ENCODE data around the gene TRIM32. TPM values are rescaled to one million over a fixed set of nuclear protein-coding genes. Genes with fewer than 3 reads are reported as not detected.

The TRIM32 gene
- total RNA-seq, 1 donor from 2014 or later: 12.8 TPM

- no peak for DNase-seq (ENCODE audit: extremely low spot score in 2 of 2)
- no peaks in the 10 kb centered on the region for H3K4me1 ChIP-seq
- H3K36me3 ChIP-seq: no peaks in the 10 kb centered on the region
- TF ChIP-seq CTCF (IDR thresholded peaks at IDR 0.05) (no peak), POLR2AphosphoS5 (IDR thresholded peaks at IDR 0.05; ENCODE audit: insufficient read depth in 1 of 2, low read depth in 1 of 2) (no peak), POLR2A (IDR thresholded peaks at IDR 0.05) (no peak)
- H3K4me3 ChIP-seq: no peak overlapping the region
- H3K27me3 ChIP-seq: no peaks in the 10 kb centered on the region
- intact Hi-C loops (cut with DNase I): no loop called here
- H3K27ac ChIP-seq: no peak overlapping the region
- no peaks in the 10 kb centered on the region for H3K9me3 ChIP-seq
Measured at GRCh38 chr9:116720111-116720510, 33.0 kb downstream of the TRIM32 start.

- H3K27ac ChIP-seq: no peak overlapping the region
- no peaks in the 10 kb centered on the region for H3K27me3 ChIP-seq
- intact Hi-C loops (cut with DNase I): no loop called here
- no peak overlapping the region for H3K4me3 ChIP-seq
- no peaks in the 10 kb centered on the region for H3K9me3 ChIP-seq
- H3K4me1 ChIP-seq: no peaks in the 10 kb centered on the region
- H3K36me3 ChIP-seq: no peaks in the 10 kb centered on the region
- TF ChIP-seq POLR2A (IDR thresholded peaks at IDR 0.05) (no peak), POLR2AphosphoS5 (IDR thresholded peaks at IDR 0.05; ENCODE audit: insufficient read depth in 1 of 2, low read depth in 1 of 2) (no peak), CTCF (IDR thresholded peaks at IDR 0.05) (no peak)
- DNase-seq (ENCODE audit: extremely low spot score in 2 of 2): no peak
Measured at GRCh38 chr9:116721411-116721810, 34.3 kb downstream of the TRIM32 start.

GRCh38 chr9:116721944-116722343 is 34.8 kb downstream of the TRIM32 start:
- intact Hi-C loops (cut with DNase I): no loop called here
- Histone ChIP-seq H3K4me1 (no peaks in the 10 kb centered on the region), H3K36me3 (no peaks in the 10 kb centered on the region), H3K27me3 (no peaks in the 10 kb centered on the region), H3K9me3 (no peaks in the 10 kb centered on the region), H3K4me3 (no peak overlapping the region), H3K27ac (no peak overlapping the region)
- DNase-seq (ENCODE audit: extremely low spot score in 2 of 2): no peak
- TF ChIP-seq POLR2A (IDR thresholded peaks at IDR 0.05) (no peak), POLR2AphosphoS5 (IDR thresholded peaks at IDR 0.05; ENCODE audit: insufficient read depth in 1 of 2, low read depth in 1 of 2) (no peak), CTCF (IDR thresholded peaks at IDR 0.05) (no peak)

- intact Hi-C loops (cut with DNase I): no loop called here
- Histone ChIP-seq H3K9me3 (no peaks in the 10 kb centered on the region), H3K4me1 (no peaks in the 10 kb centered on the region), H3K27ac (no peak overlapping the region), H3K36me3 (no peaks in the 10 kb centered on the region), H3K4me3 (no peak overlapping the region), H3K27me3 (no peaks in the 10 kb centered on the region)
- no peak for TF ChIP-seq POLR2AphosphoS5 (IDR thresholded peaks at IDR 0.05; ENCODE audit: insufficient read depth in 1 of 2, low read depth in 1 of 2)
- TF ChIP-seq POLR2A (IDR thresholded peaks at IDR 0.05): no peak
- TF ChIP-seq CTCF (IDR thresholded peaks at IDR 0.05): no peak
- no peak for DNase-seq (ENCODE audit: extremely low spot score in 2 of 2)
Measured at GRCh38 chr9:116724123-116724522, 37.0 kb downstream of the TRIM32 start.

- no peak overlapping the region for H3K27ac ChIP-seq
- TF ChIP-seq POLR2AphosphoS5 (IDR thresholded peaks at IDR 0.05; ENCODE audit: insufficient read depth in 1 of 2, low read depth in 1 of 2): no peak
- TF ChIP-seq CTCF (IDR thresholded peaks at IDR 0.05): no peak
- no peak for TF ChIP-seq POLR2A (IDR thresholded peaks at IDR 0.05)
- H3K27me3 ChIP-seq: no peaks in the 10 kb centered on the region
- no peaks in the 10 kb centered on the region for H3K36me3 ChIP-seq
- H3K4me1 ChIP-seq: no peaks in the 10 kb centered on the region
- no peak for DNase-seq (ENCODE audit: extremely low spot score in 2 of 2)
- intact Hi-C loops (cut with DNase I): no loop called here
- no peaks in the 10 kb centered on the region for H3K9me3 ChIP-seq
- H3K4me3 ChIP-seq: no peak overlapping the region
Measured at GRCh38 chr9:116726602-116727001, 39.5 kb downstream of the TRIM32 start.
